ENCODE measurements around the gene KDSR.
A peak's percentile ranks its signal among the peaks of the same experiment; 100 is the strongest.

KDSR gene, protein sequence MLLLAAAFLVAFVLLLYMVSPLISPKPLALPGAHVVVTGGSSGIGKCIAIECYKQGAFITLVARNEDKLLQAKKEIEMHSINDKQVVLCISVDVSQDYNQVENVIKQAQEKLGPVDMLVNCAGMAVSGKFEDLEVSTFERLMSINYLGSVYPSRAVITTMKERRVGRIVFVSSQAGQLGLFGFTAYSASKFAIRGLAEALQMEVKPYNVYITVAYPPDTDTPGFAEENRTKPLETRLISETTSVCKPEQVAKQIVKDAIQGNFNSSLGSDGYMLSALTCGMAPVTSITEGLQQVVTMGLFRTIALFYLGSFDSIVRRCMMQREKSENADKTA

DNA sequence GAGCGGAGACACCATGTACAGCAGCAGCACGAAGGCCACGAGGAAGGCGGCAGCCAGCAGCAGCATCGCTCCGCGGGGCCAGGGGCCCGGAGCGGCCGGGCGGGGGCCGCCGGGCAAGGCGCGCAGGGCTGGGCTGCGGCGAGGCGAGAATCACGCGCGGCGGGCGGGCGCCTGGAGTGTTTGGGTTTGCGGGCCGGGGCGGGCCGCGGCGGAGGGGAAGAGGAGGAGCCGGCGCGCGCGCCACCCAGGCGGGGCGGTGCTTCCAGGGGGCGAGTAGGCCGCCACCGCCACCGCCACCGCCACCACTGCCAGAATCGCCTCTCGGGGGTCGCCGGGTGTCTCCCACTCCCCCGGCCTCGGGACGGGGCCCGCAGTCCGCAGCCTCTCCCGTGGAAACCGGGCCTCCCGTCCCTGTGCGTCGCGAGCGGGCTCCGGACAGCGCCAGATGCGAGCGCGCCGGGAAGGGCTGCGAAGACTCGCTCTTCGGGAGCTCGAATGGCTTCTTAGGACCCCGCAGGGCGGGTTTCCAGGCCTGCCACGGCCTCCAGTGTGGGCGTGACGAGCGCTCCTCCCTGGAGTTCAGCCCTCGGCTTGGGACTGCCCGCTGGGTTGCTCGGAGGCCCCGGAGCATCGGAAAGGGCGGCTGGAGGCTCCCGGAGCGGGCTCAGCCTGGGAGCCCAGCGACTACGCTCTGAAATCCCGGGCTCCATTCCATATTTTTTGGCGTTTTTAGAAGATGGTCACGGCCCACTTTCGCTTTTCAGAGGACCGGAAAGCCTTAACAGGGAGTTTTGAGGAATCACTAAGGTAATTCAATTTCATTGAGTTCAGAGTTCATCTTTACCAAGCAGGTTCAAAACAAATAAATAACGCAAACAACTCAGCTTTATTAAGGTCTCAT lies at the start of gene KDSR:
Gene KDSR, minus strand, starts transcription at position 154 of the 901 bp plus-strand sequence. Its CDS starts 88 bp downstream, at position 66.
- DNase-seq = peak; percentile 52 to 70 (median 63)

DNA sequence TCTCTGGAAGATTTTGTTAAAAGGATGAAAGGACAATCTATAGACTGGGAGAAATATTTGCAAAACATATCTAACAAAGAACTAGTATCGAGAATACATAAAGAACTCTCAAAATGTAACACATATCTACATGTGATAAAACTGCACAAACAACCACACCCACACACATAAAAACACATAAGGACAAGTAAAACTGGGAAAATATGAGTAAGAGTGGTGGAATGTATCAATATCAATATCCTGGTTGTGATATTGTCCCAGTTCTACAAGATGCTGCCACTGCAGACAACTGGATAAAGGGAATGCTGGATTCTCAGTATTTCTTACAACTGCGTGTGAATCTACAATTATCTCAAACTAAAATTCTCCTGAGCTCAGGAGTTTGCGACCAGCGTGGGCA lies 45.9 kb upstream of the KDSR start:
- no peak for DNase-seq

DNA sequence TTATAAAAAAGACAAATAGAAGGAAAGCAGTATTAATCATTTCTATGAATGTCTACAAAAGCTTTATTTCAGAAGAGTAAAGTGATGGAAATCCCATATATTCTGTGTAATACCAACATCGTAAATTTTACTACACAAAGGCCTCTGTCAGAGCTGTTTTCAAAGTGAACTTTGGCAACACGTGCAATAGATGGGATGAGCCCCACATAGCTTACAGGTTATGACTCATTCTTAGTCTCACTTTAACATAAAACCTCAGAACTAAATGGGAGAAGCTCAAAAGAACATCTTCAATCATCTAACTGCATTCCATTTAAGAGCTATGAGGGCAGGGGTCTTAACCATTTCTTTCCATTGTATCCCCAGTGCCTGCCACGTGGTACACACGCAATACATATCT lies 43.8 kb upstream of the KDSR start:
- DNase-seq = no peak

DNA sequence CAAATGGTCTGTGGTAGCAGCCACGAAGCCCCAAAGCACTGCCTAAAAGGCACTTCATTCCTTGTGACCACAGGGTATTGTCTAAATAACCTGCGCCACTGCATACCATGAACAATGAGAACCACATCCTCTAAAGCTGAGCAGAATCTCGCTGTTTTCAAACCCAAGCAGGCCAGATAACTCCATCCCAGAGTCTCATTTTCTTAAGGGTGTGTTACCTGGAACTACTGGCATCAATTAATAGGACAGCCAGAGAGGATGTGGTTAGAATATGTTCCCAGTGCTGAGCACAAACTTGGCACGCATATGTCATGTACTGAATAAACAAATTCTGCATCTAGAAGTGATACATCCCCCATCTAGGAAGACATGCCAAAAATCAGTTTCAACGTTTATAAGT lies 42.3 kb upstream of the KDSR start:
- DNase-seq = no peak

DNA sequence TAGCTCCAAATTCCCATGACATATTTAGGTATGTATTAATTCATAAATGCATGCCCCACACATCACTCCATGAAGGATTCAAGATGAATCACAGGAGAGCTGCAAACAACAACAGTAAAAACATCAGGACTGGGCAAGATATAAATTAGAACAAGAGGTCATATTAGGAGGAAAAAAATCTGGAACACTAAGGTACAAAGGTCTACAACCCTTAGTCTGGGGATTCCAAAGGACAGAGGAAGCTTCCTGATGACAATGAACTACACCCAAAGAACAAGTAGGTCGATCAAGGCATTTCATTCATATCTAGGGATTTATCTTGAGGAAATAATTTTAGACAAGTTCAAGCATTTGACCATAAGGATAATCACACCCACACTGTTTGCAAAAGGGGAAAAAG lies 40.7 kb upstream of the KDSR start:
- DNase-seq = no peak

DNA sequence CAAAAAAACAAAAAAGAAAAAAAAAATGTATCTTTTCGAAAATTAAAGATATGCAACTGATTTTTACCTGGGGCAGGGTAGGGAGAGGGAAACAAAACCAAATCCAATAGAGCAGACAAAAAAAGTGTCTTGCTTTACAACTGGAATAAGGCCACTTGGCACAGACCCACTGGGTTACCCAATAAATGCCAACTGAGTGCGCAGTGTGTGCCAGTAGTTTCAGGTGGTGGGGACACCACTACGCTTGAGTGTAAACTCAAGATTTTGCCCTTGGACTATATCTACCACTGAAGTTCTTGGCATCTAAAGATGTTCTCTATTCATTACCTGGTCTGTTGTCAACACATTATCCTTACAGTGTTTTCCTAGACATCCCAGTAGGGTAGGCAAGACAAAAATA lies 39.0 kb upstream of the KDSR start:
- no peak for DNase-seq

DNA sequence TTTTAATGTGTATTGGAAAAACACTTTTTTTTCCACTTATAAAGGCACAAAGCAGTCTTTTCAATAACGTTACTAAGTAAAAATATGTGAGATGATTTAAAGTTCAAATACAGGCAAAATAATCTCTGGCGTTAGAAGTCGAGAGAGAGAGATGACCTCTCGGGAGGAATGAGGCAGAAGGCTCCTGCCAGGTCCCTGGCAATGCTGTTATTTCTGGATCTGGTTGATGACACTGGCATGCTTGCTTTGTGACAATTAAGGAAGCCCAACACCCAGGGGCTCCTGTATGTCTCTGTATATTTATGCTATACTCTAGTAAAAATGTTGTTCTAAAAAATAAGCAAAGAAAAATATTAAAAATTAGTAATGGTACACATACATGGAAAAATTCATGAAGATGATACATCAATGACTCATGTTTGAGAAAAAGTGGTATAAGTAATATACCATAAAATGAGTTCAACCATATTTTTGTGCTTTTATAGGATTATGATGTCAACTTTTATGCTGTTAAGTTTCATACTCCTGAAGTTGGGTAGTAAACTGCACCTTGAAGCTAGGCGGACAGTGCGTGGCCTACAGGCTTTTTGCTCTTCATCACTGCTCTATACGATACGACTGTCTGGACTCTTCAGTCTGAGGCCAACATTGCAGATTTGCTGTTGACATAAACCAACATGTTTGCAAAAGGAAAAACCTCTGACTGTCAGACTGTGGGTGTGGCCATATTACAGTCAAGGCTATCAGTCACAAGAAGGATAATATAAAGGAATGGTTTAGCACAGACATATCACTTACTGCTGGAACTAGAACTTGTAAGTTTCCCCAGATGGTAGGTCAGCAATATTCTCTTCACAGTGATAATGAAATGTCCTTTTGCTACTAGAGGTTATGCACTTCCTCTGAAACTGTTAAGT lies 35.5 kb upstream of the KDSR start:
- no peak for DNase-seq

DNA sequence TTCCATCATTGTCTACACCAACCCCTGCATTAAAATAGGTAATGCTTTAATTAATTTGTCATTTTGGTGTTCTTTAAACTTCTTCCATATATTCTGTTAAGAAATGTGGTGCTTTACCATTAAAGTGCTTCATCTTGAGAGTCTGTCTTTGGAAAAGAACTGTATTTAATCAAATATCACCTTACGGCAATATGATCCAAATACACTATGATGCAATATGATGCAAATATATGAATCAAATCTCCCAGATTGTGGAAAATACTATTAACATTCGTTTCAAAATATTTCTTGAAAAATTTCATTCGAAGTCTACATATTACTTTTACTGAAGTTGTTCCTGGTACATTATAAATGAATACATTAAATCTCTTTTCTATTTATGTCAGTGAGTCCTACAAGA lies 32.3 kb upstream of the KDSR start:
- DNase-seq = no peak

DNA sequence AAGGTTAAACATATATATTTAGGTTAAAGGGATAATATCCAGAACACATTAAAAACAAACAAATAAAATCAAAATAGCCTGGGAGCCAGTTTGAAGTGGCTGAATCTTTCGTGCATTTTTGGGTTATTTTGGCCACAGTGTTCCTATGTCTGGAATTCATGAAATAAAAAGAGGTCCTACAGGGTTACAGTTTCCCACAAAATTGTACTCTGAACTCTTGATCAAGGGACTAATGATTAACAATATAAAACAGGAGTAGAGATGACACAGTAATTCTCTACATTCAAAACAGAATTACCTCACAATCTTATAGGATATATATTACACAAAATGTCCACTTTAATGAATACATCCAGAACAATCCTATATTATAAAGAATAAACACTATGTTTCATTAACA lies 30.3 kb upstream of the KDSR start:
- DNase-seq = no peak

DNA sequence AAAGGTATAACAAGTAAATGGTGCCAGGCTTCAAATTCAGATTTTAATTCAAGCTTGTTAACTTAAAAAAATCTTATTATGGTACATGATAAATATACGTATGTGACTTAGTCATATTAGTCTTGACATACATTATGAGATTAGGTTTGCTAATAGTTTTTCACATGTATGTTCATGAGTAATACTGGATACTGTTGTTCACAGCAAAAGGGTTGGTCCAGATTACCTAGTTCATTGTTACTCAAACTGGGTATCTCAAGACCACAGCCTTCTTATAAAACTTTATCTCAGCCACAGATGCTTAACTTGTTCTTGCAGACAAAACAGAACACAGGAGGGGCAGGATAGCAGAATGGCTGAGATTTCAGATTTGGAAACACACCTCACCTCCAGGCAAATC lies 28.5 kb upstream of the KDSR start:
- DNase-seq = no peak

DNA sequence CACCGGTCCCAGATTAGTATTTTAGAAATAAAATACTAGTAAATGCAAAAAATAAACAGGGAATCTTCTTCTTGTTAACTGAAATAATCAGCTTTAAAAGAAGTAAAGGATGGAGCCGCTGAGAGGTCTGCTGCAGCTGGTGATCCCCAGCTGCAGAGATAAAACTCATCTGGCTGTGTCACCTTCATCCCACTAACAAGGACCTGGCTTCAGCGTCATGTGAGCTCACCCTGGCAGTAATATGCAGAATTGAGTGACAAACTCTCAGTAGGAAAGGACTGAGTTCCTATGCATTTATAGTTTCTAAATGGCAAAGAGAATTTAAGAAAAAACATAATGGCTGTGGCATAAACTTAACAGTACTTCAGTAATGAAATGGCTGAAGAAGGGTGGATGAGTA lies 27.9 kb upstream of the KDSR start:
- no peak for DNase-seq

DNA sequence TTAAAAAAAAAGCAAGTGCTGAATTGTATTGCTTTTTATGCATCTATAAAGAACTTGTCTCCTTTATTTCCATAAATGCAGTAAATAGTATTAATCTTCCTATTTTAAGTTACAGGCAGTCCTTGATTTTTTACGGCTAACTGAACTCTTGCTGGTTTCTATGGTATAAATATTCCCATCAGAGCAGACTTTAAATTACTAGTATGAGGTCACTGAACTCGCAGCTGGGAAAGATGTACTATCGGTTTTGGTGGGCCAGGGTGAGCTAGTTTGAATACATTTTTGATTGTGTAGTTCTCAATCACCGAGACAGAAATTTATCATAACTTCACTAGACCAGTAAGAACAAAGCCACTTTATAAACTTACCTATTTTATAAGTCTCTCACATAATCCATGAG lies 20.9 kb upstream of the KDSR start:
- no peak for DNase-seq

DNA sequence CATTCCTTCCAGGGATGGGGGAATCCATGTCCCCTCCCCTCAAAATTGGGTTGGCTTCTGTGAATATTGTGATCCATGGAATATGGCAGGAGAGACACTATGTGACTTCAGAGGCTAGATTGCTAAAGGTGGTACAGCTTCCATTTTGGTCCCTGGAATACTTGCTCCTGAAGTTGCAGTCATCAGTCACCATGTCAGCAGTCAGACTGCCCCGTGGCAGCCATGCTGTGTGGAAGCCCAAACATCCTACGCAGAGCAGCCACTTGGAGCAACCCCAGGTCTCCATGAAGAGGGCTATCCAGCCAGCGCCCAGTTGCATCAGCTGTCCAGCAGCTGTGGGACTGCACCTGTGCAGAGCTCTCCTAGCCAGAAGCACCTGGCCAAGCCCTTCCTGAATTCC lies 15.8 kb upstream of the KDSR start:
- no peak for DNase-seq

DNA sequence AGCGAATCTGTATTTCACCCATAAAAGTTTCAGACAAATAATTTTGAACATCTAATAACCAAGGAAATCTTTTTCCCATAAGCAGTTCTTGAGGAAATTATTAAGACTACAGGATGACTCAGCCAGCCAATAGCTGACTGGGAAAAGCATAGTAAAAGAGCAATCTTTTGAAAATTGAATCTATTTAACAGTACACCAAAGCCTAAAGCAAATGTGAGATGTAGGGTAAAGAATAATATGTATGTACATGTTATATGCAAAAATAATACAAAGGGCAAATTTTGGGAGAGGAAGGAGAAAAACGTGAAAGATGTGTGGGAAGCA lies 12.6 kb upstream of the KDSR start:
- no peak for DNase-seq

DNA sequence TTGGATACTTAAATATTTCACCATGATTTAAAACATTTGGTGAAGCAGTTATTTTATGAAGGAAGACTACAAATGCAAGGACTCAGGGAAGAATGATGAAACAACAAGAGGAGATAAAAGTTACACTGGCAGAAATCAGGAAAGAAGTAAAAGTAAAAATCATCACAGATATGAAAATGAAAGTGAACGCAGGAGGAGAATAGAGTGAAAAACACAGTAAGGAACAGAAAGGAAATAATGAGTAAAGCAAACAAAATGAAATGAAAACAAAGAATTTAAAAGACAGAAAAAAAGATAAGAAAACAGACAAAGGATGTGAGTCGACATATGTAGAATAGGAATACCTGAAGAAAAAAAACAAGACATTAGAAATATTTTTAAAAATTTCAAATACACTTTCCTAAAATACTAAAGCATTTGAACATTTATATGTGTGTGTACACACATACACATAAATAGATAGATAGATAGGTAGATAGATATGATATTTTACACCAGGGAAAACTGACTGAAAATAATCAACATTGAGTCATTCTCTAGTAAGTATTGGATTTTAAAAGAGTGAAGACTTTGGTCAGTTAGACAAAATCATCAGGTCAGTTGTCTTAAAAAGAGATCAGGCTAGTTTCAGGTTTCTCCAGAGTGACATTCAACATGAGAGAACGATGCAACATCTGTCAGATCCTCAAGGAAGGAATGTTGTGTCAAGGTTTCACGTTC lies 12.1 kb upstream of the KDSR start:
- DNase-seq = no peak

DNA sequence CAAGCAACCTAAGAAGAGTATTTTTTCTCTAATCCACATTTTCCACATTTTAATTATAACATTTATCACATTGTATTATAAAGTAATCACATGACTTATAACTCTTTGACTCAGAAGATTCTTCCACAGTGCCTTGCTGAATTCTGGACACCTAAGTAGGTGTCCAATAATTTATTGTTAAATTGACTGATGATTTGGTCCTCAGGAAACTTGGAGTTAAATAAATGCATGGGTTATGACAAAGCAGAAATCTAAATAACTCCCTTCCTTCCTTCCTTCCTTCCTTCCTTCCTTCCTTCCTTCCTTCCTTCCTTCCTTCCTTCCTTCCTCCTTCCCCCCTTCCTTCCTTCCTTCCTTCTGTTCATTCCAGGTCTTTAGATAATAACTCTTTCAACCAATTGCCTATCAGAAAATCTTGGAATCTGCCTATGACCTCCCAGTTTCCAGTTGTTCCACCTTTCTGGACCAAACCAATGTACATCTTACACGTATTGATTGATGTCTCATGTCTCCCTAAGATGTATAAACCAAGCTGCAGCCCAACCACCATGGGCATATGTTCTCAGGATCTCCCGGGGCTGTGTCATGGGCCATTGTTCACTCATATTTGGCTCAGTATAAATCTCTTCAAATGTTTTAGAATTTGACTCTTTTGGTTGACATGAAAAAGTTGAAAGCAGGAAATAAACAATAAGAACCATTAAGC lies 10.4 kb upstream of the KDSR start:
- no peak for DNase-seq

DNA sequence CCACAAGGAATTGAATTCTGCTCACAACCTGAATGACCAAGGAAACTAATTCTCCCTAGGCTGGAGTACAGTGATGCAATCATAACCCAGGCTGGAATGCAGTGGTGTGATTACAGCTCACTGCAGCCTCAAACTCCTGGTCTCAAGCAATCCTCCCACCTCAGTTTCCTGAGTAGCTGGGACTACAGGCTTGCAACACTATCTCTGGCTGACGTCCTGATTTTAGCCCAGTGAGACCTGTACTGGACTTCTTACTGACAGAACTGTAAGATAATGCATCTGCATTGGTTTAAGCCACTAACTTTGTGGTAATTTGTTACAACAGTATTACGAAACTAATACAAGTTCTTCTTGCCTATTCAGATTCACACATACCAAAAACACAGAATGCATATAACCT lies 9.5 kb upstream of the KDSR start:
- DNase-seq = no peak

DNA sequence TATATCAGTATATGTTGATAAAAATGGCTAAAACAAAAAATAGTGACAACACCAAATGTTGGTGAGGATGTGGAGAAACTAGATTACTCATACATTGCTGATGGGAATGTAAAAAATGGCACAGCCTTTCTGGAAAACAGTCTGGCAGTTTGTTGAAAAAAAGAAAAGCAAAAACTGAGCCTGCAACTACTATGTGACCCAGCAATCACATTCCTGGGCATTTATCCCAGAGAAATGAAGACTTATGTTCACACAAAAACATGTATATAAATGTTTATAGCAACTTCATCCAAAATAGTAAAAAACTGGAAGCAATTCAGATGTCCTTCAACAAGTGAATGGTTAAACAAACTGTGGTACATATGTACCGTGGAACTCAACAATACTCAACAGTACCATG lies 7.5 kb upstream of the KDSR start:
- no peak for DNase-seq

DNA sequence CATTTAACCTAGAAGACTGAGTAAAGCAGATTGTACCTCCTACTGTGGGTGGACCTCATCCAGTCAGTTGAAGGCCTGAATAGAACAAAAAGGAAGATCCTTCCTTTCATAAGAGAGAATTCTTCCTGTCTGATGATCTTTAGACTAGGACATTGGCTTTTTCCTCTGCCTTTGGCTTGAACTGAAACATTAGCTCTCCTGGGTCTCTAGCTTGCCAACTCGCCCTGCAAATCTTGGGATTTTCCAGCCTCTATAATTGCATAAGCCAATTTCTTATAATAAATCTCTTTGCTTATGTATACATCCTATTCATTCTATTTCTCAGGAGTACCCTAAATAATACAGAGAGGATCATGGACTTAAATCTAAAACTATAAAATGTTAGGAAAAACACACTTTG lies 6.2 kb upstream of the KDSR start:
- DNase-seq = no peak

DNA sequence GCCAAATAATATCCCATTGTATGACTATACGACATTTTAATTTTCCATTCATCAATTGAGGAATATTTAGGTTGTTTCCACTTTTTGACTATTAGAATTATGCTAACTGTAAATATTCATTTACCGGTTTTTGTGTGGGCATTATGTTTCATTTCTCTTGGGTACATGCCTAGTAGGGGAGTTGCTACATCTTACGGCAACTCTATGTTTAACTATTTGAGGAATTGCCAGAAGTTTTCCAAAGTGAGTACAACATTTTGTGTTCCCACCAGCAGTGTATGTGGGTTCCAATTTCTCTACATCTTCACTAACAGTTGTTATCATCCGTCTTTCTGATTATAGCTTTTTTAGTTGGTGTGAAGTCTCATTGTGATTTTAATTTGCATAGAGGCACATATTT lies 1.6 kb upstream of the KDSR start:
- DNase-seq = no peak

DNA sequence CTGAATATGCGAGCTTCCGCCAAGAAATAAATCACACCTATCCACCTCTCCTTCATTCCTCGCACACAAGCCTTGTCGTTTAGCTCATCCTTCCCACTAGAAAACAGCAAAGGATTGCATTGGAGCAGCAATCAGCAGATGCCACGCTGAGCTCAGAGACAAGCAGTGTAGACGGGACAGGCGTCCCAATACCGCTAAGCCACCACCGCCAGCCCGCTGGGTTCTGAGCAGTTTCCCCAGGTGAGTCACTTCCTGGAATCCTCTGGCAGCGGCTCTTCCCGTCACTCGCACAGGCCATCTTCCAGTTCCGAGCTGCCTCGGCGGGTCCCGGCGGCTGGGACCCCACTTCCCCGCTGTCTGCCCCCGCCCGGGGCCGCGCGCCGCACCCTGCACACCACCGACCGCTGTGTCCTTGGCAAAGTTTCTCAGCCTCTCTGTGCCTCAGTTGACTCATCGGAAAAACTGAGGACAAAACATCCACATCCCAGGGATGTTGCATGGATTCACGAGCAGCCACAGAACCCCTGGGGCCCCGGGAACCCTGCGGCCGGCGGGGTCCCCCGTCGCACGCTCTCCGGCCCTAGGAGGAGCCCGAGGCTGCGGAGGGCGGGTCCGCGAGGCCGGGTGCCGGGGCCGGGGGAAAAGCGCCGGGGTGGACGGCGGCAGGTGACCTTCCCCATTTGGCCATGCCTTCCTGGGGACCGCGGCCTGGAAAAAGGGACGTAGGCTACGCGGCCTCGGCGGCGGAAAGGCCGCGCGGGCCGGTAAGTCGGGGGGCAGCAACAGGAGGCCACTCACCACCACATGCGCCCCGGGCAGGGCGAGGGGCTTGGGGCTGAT lies 573 bp downstream of the KDSR start:
- peak; percentile 25 to 34 (median 28) for DNase-seq

Measured in activated CD4-positive, CD25-positive, alpha-beta regulatory T cell (primary cell).